HepG2 (cell line): ENCODE measurements around the gene PPP2R1B. TPM values are rescaled to one million over a fixed set of nuclear protein-coding genes. Genes with fewer than 3 reads are reported as not detected.

Experiments used
- ATAC-seq: fragments of 200-7000 bp; cut with Tn5 transposase; 3 replicates; pipeline ENCODE4 v1.9.1; 2020; ENCODE audit warnings: mild to moderate bottlenecking, moderate library complexity
- BruUV-seq: library from RNA; stranded (reverse); fragments of 400-500 nt; replicated peaks from 2 replicates; lab custom pipeline; 2021; lab: Mats Ljungman, UMichigan
- CTCF ChIA-PET: fragments of 300-600 bp; formaldehyde crosslinking; extraction: SDS; loops from one replicate; lab custom pipeline; 2021; ENCODE audit warnings: low total read pairs, inconsistent platforms, low intra/inter-chr PET ratio; lab: Yijun Ruan, JAX
- POLR2A ChIA-PET: fragments of 350-600 bp; sonication (Branson Sonifier 250); formaldehyde crosslinking; loops from one replicate; lab custom pipeline; 2020; ENCODE audit warnings: antibody characterized with exemption, inconsistent platforms; lab: Yijun Ruan, JAX
- DNase-seq: peaks from one replicate; pipeline ENCODE4 v3.0.0-alpha.2; 2015; ENCODE audit warnings: low spot score
- FAIRE-seq: peaks from 3 replicates; lab custom pipeline; 2011; peaks lifted over from hg19 to GRCh38; lab: Jason Lieb, UNC
- H2AFZ ChIP-seq: one replicate; pipeline ENCODE4 v1.6.1; 2011; ENCODE audit warnings: low read length, inconsistent platforms
- H3K27ac ChIP-seq: fragments of 300-600 bp; 3 replicates; pipeline ENCODE4 v1.8.0; 2011; ENCODE audit warnings: mixed run types, mild to moderate bottlenecking, mixed read lengths, low read length, inconsistent platforms; ENCODE audit not compliant: insufficient read depth; ENCODE audit errors: extremely low read length
- H3K27me3 ChIP-seq, 2 experiments: fragments of 200-600 bp in 1 of 2; 2 replicates in 1 of 2; 3 replicates in 1 of 2; pipeline versions ENCODE4 v1.6.0 to v1.8.0; 2011; ENCODE audit warnings: low read length in 2 of 2, mild to moderate bottlenecking in 2 of 2, moderate library complexity in 2 of 2, inconsistent platforms in 1 of 2; ENCODE audit not compliant: insufficient read depth in 2 of 2, control insufficient read depth in 1 of 2
- H3K36me3 ChIP-seq, 2 experiments: fragments of 200-600 bp in 1 of 2; replicated peaks in 1 of 2; 2 replicates in 1 of 2; 3 replicates in 1 of 2; pipeline versions ENCODE4 v1.5.1 to v1.8.0; 2011; ENCODE audit warnings: low read length in 2 of 2, inconsistent platforms in 1 of 2; ENCODE audit not compliant: insufficient read depth in 2 of 2, control insufficient read depth in 1 of 2
- H3K4me1 ChIP-seq: 2 replicates; pipeline ENCODE4 v1.5.1; 2012; ENCODE audit warnings: low read length, inconsistent platforms; ENCODE audit not compliant: insufficient read depth
- H3K4me2 ChIP-seq: 2 replicates; pipeline ENCODE4 v1.6.0; 2011; ENCODE audit warnings: low read depth, low read length, inconsistent platforms
- H3K4me3 ChIP-seq, 3 experiments: fragments of 200-600 bp in 1 of 3; sonication (generic), shearing (Covaris generic) in 1 of 3; replicated peaks in 1 of 3; 2 replicates each; pipeline ENCODE4 v1.5.1; 2011 to 2016; ENCODE audit warnings: low read length in 3 of 3, inconsistent platforms in 2 of 3, low read depth in 2 of 3, mild to moderate bottlenecking in 2 of 3, control low read depth in 1 of 3, mixed read lengths in 1 of 3; ENCODE audit not compliant: insufficient read depth in 1 of 3
- H3K79me2 ChIP-seq: one replicate; pipeline ENCODE4 v1.6.1; 2011; ENCODE audit warnings: low read length, inconsistent platforms; ENCODE audit not compliant: insufficient read depth
- H3K9ac ChIP-seq: 2 replicates; pipeline ENCODE4 v1.6.0; 2011; ENCODE audit warnings: mild to moderate bottlenecking, low read depth, low read length, inconsistent platforms; ENCODE audit not compliant: insufficient read depth
- H3K9me3 ChIP-seq: 2 replicates; pipeline ENCODE4 v1.5.1; 2012; ENCODE audit warnings: mild to moderate bottlenecking, low read length
- H4K20me1 ChIP-seq: 2 replicates; pipeline ENCODE4 v1.6.0; 2011; ENCODE audit warnings: inconsistent platforms, mild to moderate bottlenecking, low read length, moderate library complexity; ENCODE audit not compliant: insufficient read depth
- AHR ChIP-seq: IDR thresholded peaks from 2 replicates; pipeline ENCODE4 v1.6.1; 2018; ENCODE audit warnings: missing genetic modification reagents, missing compliant biosample characterization
- BCL3 ChIP-seq: sonication (generic); formaldehyde crosslinking; IDR thresholded peaks from 2 replicates; pipeline ENCODE4 v1.5.1; 2020; ENCODE audit warnings: mild to moderate bottlenecking, missing genetic modification reagents, moderate library complexity
- CEBPZ ChIP-seq: IDR thresholded peaks from 2 replicates; pipeline ENCODE4 v1.6.1; 2012; ENCODE audit warnings: low read length, improper control_type of control experiment
- ETS1 ChIP-seq: sonication (generic); formaldehyde crosslinking; IDR thresholded peaks from 2 replicates; pipeline ENCODE4 v1.4.0; 2020; ENCODE audit warnings: missing genetic modification reagents
- GTF2F1 ChIP-seq: fragments of 150-350 bp; IDR thresholded peaks from 2 replicates; pipeline ENCODE4 v1.6.1; 2014; ENCODE audit warnings: low read length
- IRX3 ChIP-seq: sonication (generic); formaldehyde crosslinking; IDR thresholded peaks from 2 replicates; pipeline ENCODE4 v1.8.1; 2023; ENCODE audit warnings: mild to moderate bottlenecking, low read depth, missing genetic modification reagents, borderline replicate concordance
- RFX3 ChIP-seq: IDR thresholded peaks from 2 replicates; pipeline ENCODE4 v1.6.1; 2016; ENCODE audit warnings: missing biosample characterization, missing genetic modification reagents
- SRF ChIP-seq: IDR thresholded peaks from 2 replicates; pipeline ENCODE4 v1.6.1; 2011; ENCODE audit warnings: mild to moderate bottlenecking, low read depth, low read length, moderate library complexity
- TBP ChIP-seq: sonication (generic); formaldehyde crosslinking; IDR thresholded peaks from 2 replicates; pipeline ENCODE4 v1.5.0; 2020; ENCODE audit warnings: missing genetic modification reagents
- ZBTB44 ChIP-seq: sonication (generic); formaldehyde crosslinking; IDR thresholded peaks from 2 replicates; pipeline ENCODE4 v1.4.0; 2020; ENCODE audit warnings: missing genetic modification reagents
- ZFAT ChIP-seq: sonication (generic); formaldehyde crosslinking; conservative IDR thresholded peaks from 2 replicates; pipeline ENCODE4 v1.8.1; 2023; ENCODE audit warnings: missing genetic modification reagents, inconsistent platforms
- ZMYM3 ChIP-seq: sonication (generic); formaldehyde crosslinking; IDR thresholded peaks from 2 replicates; pipeline ENCODE4 v1.5.1; 2020; ENCODE audit warnings: mild to moderate bottlenecking, missing genetic modification reagents
- ZNF101 ChIP-seq: sonication (generic); formaldehyde crosslinking; IDR thresholded peaks from 2 replicates; pipeline ENCODE4 v1.4.0; 2020; ENCODE audit warnings: mild to moderate bottlenecking, low read depth, missing genetic modification reagents, borderline replicate concordance
- ZNF234 ChIP-seq: sonication (generic); formaldehyde crosslinking; conservative IDR thresholded peaks from 2 replicates; pipeline ENCODE4 v1.5.1; 2020; ENCODE audit warnings: mild to moderate bottlenecking, missing genetic modification reagents
- ZNF530 ChIP-seq: sonication (generic); formaldehyde crosslinking; IDR thresholded peaks from 2 replicates; pipeline ENCODE4 v1.5.0; 2020; ENCODE audit warnings: low read depth, mild to moderate bottlenecking, missing genetic modification reagents
- WGBS: methylation state at CpG from one replicate; pipeline ENCODE4 v1.1.6; 2017; ENCODE audit warnings: low lambda C conversion rate; 5-methylcytosine and 5-hydroxymethylcytosine counted together
- in situ Hi-C: cut with HindIII; loops from 2 replicates; pipeline ENCODE4 v1.10.0; 2017; ENCODE audit warnings: low pct_unique_long_range_greater_than_20kb; ENCODE audit not compliant: extremely low pct_ligation_motif_present
- intact Hi-C: fragments of 100-400 bp; cut with micrococcal nuclease; formaldehyde crosslinking; loops from one replicate; pipeline ENCODE4 v1.10.0; 2022; ENCODE audit not compliant: unreplicated experiment
- polyA plus RNA-seq, 8 experiments: library from polyadenylated mRNA; depleted of rRNA in 3 of 8; stranded (reverse) in 7 of 8; unstranded in 1 of 8; fragments of >200 nt; fragmentation: Illumina TruSeq in 4 of 8; extraction: Trizol in 4 of 8; gene quantifications; 2 replicates each; pipeline versions ENCODE4 v1.2.1 to v1.2.3, GENCODE V29; 2011 to 2016; ENCODE audit warnings: low read depth in 4 of 8, missing spikeins in 1 of 8, mixed read lengths in 1 of 8; ENCODE audit not compliant: insufficient read depth in 1 of 8
- total RNA-seq, 5 experiments: library from RNA; depleted of rRNA; stranded (reverse); fragments of >200 nt; fragmentation: Illumina TruSeq; extraction: Trizol; gene quantifications; 2 replicates each; pipeline ENCODE4 v1.2.3, GENCODE V29; 2016; ENCODE audit warnings: low read depth in 1 of 5

Gene PPP2R1B
- total and polyA plus RNA-seq, 2 of the 13 experiments (the other 11 are each of a cell fraction or from before 2014, with no cell fraction given), result 22.1 to 56.8 TPM

- TF ChIP-seq ZNF234 (no peak), IRX3 (CRISPR knock-in tag) (no peak), TBP (CRISPR knock-in tag) (no peak), ZBTB44 (CRISPR knock-in tag) (no peak), ZNF530 (CRISPR knock-in tag) (no peak), AHR (CRISPR knock-in tag) (no peak), SRF (no peak), ZMYM3 (CRISPR knock-in tag) (no peak), ETS1 (CRISPR knock-in tag) (no peak), GTF2F1 (no peak)
- TF ChIP-seq, all 625 proteins: peak for 0
These were observed 42.6 kb upstream of the PPP2R1B start (continued) for GRCh38 chr11:111808834-111809233.

GRCh38 chr11:111808063-111808588 lies 41.9 kb upstream of the PPP2R1B start:
- no peak overlapping the region for H3K9ac ChIP-seq
- POLR2A ChIA-PET, result no interaction called here
- no peak overlapping the region for H3K27ac ChIP-seq
- TF ChIP-seq RFX3 (CRISPR knock-in tag) (no peak), BCL3 (CRISPR knock-in tag) (no peak), ZFAT (CRISPR knock-in tag) (no peak), ZNF101 (CRISPR knock-in tag) (no peak), CEBPZ (no peak)

More at GRCh38 chr11:111808063-111808588, 41.9 kb upstream of the PPP2R1B start:
- FAIRE-seq (no peak), ATAC-seq (no peak), DNase-seq (no peak)
- H3K4me3 ChIP-seq, result no peak overlapping the region
- H3K36me3 ChIP-seq, result peaks cover 14 to 41% of the 10 kb centered on the region in 2 experiments
- no peaks in the 10 kb centered on the region for H3K27me3 ChIP-seq
- H3K4me1 ChIP-seq, result no peaks in the 10 kb centered on the region
- CTCF ChIA-PET, result no interaction called here
- WGBS, result 95% methylated on average over 2 of the region's 2 CpGs
- no peak overlapping the region for H2AFZ ChIP-seq
- H3K9me3 ChIP-seq, result no peaks in the 10 kb centered on the region
- in situ Hi-C loops (no loop called here), intact Hi-C loops (no loop called here)
- H4K20me1 ChIP-seq, result no peaks in the 10 kb centered on the region
- H3K4me2 ChIP-seq, result no peak overlapping the region
- no peaks in the 10 kb centered on the region for H3K79me2 ChIP-seq
- no TSS peak for BruUV-seq
